Fibroblast of the aortic adventitia (primary cell): ENCODE results near the gene PIP4K2A. TPM values are rescaled to one million over a fixed set of nuclear protein-coding genes. Genes with fewer than 3 reads are reported as not detected.

Experiments
- DNase-seq: peaks from one replicate; pipeline ENCODE4 v3.0.0-alpha.2; 2010; ENCODE audit warnings: low read depth
- H3K4me3 ChIP-seq: 2 replicates; pipeline ENCODE4 v1.5.1; 2011; ENCODE audit warnings: low read depth, mild to moderate bottlenecking, control low read depth, low read length, moderate library complexity
- CTCF ChIP-seq: IDR thresholded peaks from 2 replicates; pipeline ENCODE4 v1.5.1; 2011; ENCODE audit warnings: mild to moderate bottlenecking, low read length, control low read depth, inconsistent platforms; ENCODE audit not compliant: insufficient read depth
- total RNA-seq: library from RNA; depleted of rRNA; stranded (reverse); fragments of >200 nt; gene quantifications from 2 replicates; pipeline ENCODE4 v1.2.3, GENCODE V29; 2012; ENCODE audit warnings: low replicate concordance

PIP4K2A gene
- total RNA-seq, 1 donor, result 52.2 TPM

- no peak for TF ChIP-seq CTCF
- no peak for DNase-seq
- no peak overlapping the region for H3K4me3 ChIP-seq
Observed at GRCh38 chr10:22494007-22494406, 220.4 kb downstream of the PIP4K2A start.

GRCh38 chr10:22491931-22492615, 222.3 kb downstream of the PIP4K2A start:
- TF ChIP-seq CTCF, result no peak

GRCh38 chr10:22491480-22491879, 222.9 kb downstream of the PIP4K2A start:
- no peak overlapping the region for H3K4me3 ChIP-seq
- no peak for DNase-seq
- TF ChIP-seq CTCF, result no peak

More at GRCh38 chr10:22491931-22492615, 222.3 kb downstream of the PIP4K2A start:
- no peak for DNase-seq
- H3K4me3 ChIP-seq, result no peak overlapping the region

- no peak overlapping the region for H3K4me3 ChIP-seq
Observed at GRCh38 chr10:22489975-22490374, 224.4 kb downstream of the PIP4K2A start.

GRCh38 chr10:22489467-22489866, 224.9 kb downstream of the PIP4K2A start:
- TF ChIP-seq CTCF, result no peak
- DNase-seq, result peak; percentile 60

More at GRCh38 chr10:22489975-22490374, 224.4 kb downstream of the PIP4K2A start:
- no peak for TF ChIP-seq CTCF
- no peak for DNase-seq

GRCh38 chr10:22486431-22486830, 227.9 kb downstream of the PIP4K2A start:
- H3K4me3 ChIP-seq, result no peak overlapping the region
- no peak for DNase-seq
- TF ChIP-seq CTCF, result no peak

More at GRCh38 chr10:22489467-22489866, 224.9 kb downstream of the PIP4K2A start:
- no peak overlapping the region for H3K4me3 ChIP-seq

Other genes starting within 250 kb of the PIP4K2A start
- 0.25 TPM in 1 of 2 replicates, not detected in the other for gene ARMC3, start 213.5 kb upstream of the PIP4K2A start, total RNA-seq